Fibroblast of skin of right quadriceps (primary cell): ENCODE measurements around the gene CHSY1.

Source experiments
- DNase-seq: peaks from one replicate; pipeline ENCODE4 v3.0.0-alpha.2; 2013

CHSY1 gene

GRCh38 chr15:101185770-101186169 lies 66.1 kb downstream of the CHSY1 start:
- no peak for DNase-seq

- DNase-seq = no peak
Observed at GRCh38 chr15:101185336-101185735, 66.5 kb downstream of the CHSY1 start.

DNA sequence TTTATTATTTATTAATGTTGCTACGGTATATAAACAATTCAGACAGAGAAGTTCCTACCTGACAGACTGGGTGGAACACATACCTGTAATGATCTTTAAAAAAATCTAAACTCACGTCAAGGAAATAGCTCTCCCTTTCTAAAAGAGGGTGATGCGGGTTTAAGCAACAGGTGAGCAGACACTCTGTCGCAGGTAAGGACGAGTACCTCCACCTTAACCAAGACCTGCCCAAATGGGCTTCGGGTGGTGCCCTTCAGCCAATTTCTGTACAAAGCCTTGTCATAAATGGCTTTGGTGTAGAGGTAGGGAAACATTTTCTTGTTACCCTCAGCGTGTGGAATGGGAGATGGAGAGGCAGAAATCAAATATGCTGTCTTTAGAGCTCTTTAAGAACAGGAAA lies 67.0 kb downstream of the CHSY1 start:
- DNase-seq = no peak

DNA sequence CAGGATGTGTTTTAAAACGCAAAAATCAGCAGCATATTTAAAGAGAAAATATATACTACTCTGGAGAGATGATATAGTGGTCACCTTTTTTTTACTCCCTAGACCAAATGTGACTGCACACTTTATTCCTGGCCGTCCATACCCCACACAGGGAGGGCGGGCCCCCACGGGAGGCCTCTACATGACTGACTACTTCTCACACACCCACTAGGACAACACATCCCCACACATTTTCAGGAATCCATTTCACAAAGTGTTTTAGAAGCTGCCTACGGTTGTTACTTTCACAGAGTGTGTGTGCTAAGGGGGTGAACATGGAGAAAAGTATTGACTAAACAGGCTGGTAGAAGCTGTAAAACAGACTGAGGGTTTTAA lies 67.9 kb downstream of the CHSY1 start:
- no peak for DNase-seq

- DNase-seq = no peak
Observed at GRCh38 chr15:101183226-101183930, 68.5 kb downstream of the CHSY1 start.

- no peak for DNase-seq
Observed at GRCh38 chr15:101182215-101182614, 69.6 kb downstream of the CHSY1 start.

DNA sequence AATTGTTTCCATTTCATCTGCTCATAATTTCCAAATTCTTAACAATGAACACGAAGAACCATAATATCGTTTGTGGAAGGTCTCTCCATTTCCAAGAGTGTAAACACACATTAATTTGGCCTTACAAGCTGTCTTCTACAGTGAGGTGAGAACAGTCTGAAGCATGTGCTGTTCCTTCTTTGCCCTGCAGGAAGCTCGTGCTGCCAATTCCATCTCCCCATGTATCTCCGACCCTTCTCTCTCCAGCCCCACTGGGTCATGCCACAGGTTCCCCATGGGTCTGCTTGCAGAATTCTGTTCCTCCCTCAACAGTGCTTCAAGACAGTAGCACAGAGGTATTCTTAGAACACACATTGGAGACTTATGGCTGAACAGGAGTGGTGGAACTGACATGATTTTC lies 70.5 kb downstream of the CHSY1 start:
- DNase-seq = no peak

GRCh38 chr15:101180620-101181307 lies 71.1 kb downstream of the CHSY1 start:
- DNase-seq = no peak

DNA sequence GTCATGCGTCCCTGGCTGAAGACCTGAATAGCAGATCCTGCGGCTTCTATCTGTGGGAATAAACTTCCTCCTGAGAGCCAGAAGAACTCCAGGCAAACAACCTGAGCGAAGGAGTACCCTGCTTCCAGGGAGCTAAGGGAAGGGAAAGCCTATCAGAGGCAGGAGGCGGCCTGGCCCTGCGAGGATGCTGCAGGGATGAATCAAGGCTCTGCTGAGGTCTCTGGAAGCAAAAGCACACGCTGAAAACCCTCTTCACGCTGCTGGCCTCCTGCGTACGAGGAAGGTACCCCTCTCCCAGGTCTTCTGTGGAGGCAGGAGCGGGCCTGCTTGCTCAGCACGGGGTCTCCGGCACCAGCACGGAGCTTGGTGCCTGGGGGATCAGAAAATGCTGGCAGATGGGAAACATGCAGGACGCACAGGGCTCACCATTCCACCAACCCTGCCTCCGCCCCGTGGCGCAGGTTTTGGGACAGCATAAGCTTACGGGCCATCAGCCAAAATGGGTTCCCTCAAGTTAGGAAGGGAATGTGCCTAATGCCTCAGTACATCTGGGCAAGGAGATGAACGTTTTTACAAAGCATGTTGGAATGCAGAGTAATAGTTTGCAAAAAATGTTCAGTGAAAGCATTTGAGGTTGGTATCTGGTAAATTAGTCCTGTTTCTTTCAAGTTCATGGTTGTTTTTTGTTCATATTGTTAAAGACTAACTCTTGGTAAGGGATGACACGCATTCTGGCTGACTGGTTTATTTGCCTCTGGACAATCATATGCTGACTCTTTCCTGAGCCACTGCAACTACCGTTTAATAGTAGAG lies 72.3 kb downstream of the CHSY1 start:
- DNase-seq = peak; percentile 75

DNA sequence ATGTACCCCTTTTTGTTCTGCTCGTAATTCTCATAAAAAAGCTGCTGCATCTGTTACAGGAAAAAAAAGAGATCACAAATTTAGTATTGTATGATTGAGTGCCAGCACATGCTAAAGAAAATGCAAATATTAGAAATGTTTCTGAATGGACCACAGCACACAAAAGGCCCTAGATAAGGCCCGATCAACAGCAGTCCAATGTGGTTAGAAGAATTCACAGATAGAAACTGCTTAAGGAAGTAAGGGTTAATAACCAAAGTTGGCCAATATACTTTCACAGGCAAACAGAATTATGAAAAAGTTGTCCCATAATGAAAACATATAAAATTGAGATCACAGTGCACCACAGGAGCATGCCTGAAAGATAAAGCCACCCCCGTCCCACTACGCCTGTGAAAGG lies 72.9 kb downstream of the CHSY1 start:
- no peak for DNase-seq

DNA sequence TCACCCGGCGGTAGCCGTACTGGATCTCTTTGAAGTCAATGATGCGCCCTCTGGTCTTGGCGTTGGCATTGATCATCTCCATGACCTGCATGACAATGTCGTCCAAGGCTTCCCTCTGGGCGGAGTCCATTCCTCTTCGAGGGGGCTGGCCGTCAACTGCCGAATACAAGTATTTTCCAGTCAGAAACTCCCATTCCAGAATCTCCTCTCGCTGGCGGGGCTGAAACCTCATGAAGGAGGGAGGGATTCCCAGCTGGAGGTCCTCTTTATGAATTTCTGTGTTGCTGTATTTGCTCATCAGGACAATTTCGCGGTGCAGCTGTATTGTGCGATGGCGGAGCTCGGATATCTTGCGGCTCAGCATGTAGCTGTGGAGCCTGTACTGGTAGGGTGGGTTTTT lies 73.4 kb downstream of the CHSY1 start:
- no peak for DNase-seq

GRCh38 chr15:101177866-101178265 lies 74.0 kb downstream of the CHSY1 start:
- no peak for DNase-seq

DNA sequence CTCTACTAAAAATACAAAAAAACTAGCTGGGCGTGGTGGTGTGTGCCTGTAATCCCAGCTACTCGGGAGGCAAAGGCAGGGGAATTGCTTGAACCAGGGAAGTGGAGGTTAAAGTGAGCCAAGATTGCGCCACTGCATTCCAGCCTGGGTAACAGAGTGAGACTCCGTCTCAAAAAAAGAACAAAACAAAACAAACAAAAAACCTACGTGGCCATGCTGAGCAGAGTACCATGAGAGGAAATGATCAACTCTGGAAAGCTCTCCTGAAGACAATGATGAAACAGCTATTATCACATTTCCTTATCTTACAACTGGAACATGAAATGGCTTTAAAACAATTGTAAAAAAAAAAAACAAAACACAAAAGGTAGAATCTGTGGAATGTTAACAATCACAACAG lies 75.2 kb downstream of the CHSY1 start:
- DNase-seq = no peak

DNA sequence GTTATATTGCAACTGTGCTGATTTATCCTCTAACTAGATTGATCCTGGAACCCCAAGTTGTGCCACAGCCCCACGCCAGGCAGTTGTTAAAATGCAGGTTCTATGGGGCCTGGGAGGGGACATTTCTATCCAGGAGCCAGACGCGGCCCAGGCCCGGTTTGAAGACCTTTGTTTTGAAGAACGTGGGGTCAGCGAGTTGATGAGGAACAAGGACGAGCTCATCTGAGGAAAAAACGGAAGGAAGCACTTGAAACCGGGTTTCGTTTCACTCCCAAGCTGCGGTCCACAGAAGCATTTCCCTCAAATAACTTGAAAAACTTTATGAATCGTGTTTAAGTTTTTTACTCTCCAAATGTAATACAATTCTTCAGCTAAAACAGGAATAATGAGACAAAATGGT lies 76.4 kb downstream of the CHSY1 start:
- DNase-seq = no peak

GRCh38 chr15:101174152-101174920 lies 77.5 kb downstream of the CHSY1 start:
- DNase-seq = no peak

GRCh38 chr15:101173233-101174119 lies 78.4 kb downstream of the CHSY1 start:
- DNase-seq = no peak

DNA sequence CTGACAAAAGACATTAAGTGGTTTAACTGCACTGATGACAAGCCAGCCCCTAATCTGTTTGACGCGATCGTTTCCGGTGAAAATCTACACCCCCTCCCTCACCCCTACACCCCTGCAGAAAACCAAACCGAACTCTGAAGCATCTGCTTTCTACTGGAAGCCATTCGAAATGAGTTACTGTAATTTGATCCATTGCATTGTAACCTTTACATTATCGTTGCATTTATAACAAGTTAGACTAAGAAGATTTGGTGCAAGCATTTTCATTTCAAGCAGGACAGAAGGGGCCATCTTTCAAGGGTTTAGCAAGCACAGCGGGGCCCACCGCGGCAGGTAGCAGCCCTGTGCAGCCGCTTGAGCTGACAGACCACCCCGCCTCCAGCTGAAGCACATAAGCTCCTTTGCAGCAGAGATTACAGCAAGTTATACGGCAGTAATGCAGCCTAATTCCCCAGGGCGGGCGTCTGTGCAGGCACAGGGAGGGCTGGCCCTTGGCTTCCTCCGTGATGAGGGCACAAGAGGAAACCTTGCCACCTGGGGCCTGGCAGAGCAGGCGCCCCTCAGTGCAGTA lies 79.3 kb downstream of the CHSY1 start:
- peak; percentile 69 for DNase-seq

DNA sequence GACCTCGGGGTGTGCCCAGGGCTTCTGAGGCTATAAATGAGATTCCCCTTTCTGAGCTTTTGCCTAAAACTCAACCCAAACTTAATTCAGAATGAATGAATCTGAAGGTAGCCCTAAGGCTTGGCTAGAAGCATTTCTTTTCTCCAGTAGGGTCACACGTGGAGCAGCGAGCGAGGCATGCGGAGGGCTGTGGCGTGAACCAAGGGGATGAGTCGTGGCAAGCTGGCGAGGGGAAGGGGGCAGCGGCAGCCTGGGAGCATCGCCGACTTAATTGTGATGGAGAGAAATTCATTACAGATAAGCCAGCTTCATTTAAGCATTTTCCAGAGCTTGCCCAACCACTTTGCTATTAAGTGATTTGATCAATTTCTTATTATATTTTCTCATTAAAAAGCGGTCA lies 79.9 kb downstream of the CHSY1 start:
- no peak for DNase-seq

GRCh38 chr15:101170568-101171350 lies 81.1 kb downstream of the CHSY1 start:
- DNase-seq = peak; percentile 79

- peak; percentile 47 for DNase-seq
Observed at GRCh38 chr15:101169495-101170071, 82.3 kb downstream of the CHSY1 start.
